D341Med (cell line): ENCODE measurements around the gene KRTCAP3.

ENCODE experiments used
- DNase-seq: peaks from one replicate; pipeline ENCODE4 v3.0.0; 2012; ENCODE audit warnings: low spot score

The KRTCAP3 gene

DNA sequence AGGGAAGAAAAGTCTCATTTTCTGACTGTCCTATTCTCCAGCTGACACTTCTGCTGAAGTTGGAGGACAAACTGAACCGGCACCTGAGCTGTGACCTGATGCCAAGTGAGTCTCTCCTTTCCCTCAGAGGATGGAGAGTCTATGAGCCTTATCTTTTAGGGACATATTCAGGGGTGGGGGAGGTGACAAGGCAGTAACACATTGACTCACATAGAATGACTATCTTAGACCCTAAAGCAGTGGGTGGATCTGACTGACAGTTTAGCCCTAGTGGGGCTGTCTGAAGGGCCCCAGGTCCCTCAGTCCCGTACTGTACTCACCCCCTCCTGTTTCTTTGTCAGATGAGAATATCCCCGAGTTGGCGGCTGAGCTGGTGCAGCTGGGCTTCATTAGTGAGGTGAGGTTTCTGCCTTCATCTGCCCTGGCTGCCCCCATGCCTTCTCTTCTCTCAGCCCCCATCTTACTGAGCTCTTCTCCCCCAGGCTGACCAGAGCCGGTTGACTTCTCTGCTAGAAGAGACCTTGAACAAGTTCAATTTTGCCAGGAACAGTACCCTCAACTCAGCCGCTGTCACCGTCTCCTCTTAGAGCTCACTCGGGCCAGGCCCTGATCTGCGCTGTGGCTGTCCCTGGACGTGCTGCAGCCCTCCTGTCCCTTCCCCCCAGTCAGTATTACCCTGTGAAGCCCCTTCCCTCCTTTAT is 805 bp upstream of the KRTCAP3 start:
- no peak for DNase-seq

DNA sequence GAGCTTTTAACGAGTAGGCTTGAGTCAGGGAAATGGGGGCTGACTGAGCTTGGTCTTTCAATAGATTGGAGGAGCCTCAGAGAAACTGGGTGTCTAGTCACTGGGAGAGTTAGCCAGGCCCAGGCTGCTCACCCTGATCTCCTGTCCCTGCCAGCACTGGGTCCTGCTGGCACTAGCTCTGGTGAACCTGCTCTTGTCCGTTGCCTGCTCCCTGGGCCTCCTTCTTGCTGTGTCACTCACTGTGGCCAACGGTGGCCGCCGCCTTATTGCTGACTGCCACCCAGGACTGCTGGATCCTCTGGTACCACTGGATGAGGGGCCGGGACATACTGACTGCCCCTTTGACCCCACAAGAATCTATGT is 720 bp downstream of the KRTCAP3 start:
- DNase-seq, result no peak

DNA sequence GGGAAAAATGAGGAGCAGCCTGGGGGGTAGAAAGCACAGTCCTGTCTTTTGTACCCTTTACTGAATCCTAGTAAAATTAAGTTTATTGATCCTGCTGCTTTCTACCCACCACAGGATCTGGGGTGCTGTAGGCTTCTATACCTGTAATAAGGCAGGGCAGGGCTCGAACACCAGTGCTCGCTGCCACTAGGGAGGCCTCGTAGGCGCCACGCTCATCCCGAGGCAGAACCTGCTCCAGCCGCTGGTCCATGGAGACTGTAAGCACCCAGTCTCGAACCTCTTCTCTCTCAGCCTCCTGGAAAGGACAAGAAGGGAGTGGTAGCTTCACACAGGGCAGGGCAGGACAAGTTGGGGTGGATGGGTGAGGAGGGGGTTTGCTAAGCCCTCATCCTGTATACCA is 3.0 kb downstream of the KRTCAP3 start:
- DNase-seq, result no peak

DNA sequence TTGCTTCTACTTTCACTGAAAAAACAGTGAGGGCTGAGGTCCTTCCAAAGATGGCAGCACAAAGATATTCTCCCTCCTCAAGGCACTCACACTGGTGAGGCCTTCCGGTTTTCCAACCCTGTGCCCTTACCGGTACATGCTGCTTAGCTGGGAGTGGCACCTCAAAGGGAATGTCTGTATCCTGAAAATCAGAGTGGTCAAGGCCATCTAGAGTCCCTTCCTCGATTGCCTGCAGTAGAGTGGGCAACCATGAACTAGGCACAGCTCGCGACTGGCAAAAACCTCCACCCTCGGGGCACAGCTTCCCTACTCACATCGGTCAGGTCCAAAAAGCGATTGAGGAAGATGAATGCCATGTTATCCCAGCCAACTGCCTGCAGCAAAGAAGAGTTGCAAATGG is 3.4 kb downstream of the KRTCAP3 start:
- no peak for DNase-seq

DNA sequence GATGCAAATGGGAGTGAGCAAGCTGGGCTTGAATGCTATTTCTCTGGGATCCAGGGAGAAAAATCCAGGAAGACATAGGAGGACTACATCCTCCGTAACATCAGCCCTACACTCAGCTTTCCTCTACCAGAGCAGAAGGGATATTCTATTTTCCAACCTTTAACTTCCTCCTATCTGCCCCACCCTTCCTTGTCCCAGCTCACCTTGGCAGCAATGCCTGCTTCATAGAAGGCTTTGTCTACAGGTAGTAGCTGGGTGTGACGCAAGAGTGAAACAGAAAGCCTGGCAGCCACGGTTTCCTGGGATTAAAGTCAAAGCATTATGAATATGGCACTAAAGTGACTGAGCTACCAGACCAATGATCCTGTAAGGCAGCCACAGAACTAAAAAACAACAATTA is 3.9 kb downstream of the KRTCAP3 start:
- DNase-seq, result no peak

DNA sequence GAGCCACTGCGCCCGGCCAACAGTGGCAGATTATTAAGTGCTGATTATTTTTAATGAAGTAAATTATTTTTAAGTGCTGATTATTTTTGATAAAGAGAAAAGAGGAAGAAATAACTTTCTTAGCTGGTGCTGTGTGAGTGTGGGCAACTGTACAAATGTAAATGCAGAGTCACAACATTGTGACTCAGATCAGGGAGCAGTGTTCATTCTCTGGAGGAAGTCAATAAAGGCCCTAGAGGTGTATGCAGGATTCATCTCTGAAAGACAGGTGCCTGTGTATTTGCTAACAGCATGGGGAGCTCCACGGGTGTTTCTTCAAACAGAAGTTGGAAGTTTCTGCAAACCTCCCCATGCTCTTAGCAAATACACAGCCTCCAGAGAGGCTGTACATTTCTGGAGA is 6.2 kb downstream of the KRTCAP3 start:
- DNase-seq, result no peak

DNA sequence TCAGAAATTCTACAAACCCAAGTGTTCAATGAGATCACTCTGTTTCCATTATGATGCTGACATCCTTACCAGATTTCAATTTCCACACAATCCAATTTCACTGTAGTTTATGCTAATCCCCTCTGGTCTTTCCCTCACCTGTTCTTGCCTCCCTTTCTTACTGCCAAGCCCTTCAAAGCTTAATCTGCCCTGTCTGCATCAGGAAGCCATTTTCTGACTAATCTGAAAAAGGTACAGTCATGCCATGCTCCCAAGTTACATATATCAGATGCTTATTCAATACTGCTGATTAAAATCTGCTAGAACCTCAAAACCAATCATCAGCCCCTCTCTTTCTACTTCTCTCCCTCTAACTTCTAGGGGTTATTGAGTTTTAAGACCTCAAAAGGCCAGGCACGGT is 8.9 kb downstream of the KRTCAP3 start:
- no peak for DNase-seq

DNA sequence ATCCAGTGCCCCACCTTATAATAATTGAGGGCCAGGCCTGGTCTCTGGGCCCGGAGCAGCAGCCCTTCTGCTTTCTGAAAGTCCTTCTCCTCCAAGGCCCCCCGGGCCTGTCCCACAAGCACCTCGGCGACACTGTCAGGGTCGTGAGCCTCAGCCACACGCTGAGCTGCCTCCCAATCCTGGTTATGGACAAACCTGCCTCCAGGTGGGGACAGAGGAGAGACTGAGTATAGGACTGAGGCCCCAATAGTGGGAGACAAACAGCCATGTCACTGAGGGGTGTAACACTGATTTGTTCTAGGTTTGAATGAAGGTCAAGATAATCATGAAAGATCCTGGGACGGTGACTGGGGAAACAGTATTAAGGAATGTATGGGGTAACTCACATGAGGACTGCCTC is 11.8 kb downstream of the KRTCAP3 start:
- no peak for DNase-seq

DNA sequence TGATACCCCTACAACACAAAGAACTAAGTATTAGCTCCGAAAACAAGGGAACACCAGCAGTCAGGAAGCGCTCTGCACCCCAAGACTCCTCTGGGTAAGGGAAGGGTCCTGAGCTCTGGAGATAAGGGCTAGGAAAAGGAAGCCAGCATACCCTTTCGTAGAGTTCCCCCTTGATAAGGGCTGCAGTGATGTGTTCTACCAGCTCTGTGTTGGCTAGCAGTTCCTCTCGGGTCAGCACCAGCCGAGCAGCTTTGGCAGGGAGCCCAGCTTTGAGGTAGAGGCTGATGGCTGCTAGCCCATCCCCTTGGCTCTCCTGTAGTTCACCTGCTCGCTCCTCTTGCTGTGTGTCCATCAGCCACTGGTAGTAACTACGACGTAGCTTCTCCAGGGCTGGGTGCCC is 18.9 kb downstream of the KRTCAP3 start:
- no peak for DNase-seq

DNA sequence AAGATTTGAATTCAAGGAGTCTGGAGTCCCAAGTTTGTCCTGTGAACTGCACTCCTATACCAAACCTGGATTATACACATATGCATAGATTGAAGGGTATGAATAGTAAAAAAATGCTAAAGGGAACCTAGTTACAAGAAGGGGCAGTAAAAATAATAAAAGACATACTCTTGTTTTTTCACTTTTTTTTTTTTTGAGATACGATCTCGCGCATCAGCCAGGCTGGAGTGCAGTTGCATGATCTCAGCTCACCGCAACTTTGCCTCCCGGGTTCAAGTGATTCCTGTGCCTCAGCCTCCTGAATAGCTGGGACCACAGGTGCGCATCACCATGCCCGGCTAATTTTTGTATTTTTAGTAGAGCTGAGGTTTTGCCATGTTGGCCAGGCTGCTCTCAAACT is 22.3 kb downstream of the KRTCAP3 start:
- no peak for DNase-seq

DNA sequence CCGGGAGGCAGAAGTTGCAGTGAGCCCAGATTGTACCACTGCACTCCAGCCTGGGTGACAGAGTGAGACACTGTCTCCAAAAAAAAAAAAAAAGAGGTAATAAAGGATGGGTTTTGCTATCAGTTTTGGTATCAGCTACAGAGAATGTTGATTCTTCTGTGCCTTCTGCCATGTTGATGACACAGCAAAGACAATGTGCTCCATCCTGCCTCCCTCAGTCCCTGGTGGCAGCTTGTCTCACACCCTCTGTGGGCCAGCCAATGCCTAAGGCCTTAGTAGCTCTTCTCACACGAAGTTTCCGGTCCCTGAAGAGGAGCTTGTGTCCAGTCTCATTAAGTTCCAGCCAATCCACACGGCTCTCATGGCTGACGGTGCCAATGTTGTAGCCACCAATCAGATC is 29.8 kb downstream of the KRTCAP3 start:
- DNase-seq, result no peak

DNA sequence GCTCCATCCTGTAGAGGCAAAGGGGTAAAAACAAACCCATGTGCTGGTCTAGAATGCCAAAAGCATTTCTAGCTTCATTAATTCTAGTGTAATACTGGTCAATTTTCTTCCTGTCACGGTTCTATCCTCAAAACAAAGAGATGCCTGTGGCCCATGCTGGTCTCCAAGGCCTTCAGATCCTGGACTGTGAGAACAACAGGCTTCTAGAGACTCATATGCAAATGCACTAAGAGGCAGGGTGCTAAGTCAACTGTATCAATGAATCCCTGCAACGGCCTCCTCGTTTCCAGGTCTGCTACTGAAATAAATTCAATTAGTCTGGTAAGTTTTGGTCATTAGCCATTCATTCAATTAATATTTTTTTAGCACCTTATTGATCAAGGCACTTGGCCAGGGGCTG is 43.3 kb downstream of the KRTCAP3 start:
- no peak for DNase-seq

DNA sequence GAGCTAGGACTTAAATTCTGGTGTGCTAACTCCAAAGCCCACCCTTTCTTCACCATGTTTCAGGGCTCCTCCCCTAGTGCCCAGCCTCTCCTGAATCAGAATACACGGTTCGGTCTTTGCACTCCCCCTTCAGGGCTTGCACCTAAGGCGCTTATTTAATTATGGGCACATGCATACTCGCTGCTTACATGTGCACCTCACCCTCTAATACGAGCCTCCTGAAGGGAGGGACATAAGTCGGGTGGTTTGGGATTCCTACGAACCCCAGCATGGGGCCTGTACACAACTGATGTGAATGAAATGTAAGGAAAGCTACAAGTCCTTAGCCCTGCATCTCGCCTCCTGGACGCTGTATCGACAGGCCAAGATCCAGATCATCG is 46.9 kb downstream of the KRTCAP3 start:
- peak; percentile 37 for DNase-seq

DNA sequence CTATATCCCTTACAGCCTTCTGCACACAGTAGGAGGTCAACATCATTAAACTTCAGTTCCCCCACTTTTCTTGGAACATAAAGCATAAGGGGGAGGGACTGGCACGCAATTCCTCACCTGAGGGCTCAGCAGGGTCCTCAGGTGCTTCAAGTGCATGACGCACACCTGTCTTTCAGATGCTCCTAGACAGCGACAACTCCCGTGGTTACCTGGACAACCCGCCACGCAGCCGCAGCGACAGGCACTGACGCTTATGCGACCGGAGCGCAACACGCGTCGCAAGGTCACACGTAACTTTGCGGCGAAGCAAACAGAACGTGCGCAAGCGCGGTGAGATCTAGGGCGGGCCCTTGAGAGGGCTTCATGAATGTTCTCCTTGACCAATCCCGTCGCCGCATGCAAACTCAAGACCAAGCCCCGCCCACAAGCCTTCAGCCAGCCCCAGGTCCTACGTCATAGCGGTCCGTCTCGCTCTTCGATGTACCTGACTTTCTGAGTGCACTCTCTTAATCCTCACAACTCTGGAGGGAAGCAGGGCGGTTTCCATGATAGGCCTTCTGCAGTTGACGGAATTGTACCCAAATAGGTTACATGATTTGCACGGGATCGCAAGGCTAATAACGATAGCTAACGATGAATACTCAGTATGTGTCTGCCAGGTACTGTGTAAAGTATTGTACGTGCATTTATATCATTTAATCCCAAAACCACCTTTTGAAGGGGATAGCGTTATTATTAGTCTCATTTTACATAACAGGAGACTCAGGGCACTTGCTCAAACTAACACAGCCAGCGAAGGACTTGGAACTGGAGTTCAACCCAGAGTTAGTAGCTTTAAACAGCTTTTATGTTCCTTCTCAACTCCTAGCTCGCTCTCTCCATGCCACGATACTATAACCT is 47.6 kb downstream of the KRTCAP3 start, which contains the start of gene IFT172:
Gene IFT172, minus strand, starts transcription at position 246 of the 900 bp plus-strand sequence. Its CDS starts 90 bp downstream, at position 156.
- DNase-seq, result peak; percentile 91

DNA sequence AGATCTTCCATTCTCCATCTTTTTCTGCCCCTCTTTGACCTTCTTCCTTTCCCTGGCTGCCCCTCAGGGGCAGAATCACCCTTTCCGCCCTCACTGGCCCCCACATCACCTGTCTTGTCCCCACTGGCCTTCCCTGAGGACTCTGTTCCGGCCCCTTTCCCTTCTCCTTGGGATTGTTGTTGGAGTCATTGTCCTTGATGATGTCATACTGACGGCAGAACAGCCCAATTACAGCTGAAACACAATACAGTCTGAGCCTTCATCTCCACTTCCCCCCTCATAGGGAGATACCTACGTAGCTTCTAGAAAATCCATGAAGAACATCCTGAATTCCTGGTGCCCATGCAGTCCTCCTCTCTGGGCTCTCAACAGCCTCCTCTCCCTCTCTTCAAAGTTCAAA is 50.4 kb downstream of the KRTCAP3 start:
- no peak for DNase-seq

DNA sequence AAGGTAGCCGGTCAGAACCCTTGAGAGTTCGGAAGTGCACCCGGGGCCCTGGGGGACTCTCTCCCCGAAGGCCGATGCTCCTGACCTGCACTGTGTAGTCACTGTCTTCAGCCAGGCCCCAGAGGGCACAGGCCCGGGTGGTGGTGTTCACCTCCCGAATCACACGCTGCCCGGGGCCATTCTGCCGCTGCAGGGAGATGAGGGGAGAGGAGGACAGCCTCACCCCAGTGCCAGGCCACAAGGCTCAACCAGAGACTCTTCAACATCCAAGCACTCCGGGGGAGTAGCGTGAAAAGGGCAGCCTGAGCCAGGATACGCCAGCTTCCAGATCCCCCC is 51.7 kb downstream of the KRTCAP3 start:
- no peak for DNase-seq
